Activated CD4-positive, CD25-positive, alpha-beta regulatory T cell treated with anti-CD3 and anti-CD28 coated beads, Interleukin-2, amount 50 U/mL, for 72 hours (primary cell): Measurements from ENCODE around the gene UNKL.

Experiments used
- DNase-seq: peaks from one replicate; pipeline ENCODE4 v3.0.0; 2021

UNKL gene

GRCh38 chr16:1374418-1375297 lies 39.8 kb downstream of the UNKL start:
- DNase-seq = no peak

- no peak for DNase-seq
These were observed 42.1 kb downstream of the UNKL start for GRCh38 chr16:1372292-1372950.

GRCh38 chr16:1371054-1371978 lies 43.2 kb downstream of the UNKL start:
- DNase-seq = no peak

- no peak for DNase-seq
These were observed 46.9 kb downstream of the UNKL start for GRCh38 chr16:1367486-1368174.

GRCh38 chr16:1366712-1367299 lies 47.7 kb downstream of the UNKL start:
- DNase-seq = no peak

- DNase-seq = no peak
These were observed 48.3 kb downstream of the UNKL start for GRCh38 chr16:1366060-1366711.

GRCh38 chr16:1364510-1364909 lies 50.0 kb downstream of the UNKL start:
- no peak for DNase-seq

- peak; percentile 72 for DNase-seq
These were observed 50.9 kb downstream of the UNKL start for GRCh38 chr16:1363501-1364041.

GRCh38 chr16:1362807-1363206 lies 51.7 kb downstream of the UNKL start:
- no peak for DNase-seq

GRCh38 chr16:1361685-1362360 lies 52.7 kb downstream of the UNKL start:
- DNase-seq = no peak

- no peak for DNase-seq
These were observed 56.5 kb downstream of the UNKL start for GRCh38 chr16:1357906-1358566.

GRCh38 chr16:1356061-1356900 lies 58.2 kb downstream of the UNKL start:
- DNase-seq = no peak

- no peak for DNase-seq
These were observed 58.9 kb downstream of the UNKL start for GRCh38 chr16:1355591-1355990.

- no peak for DNase-seq
These were observed 59.5 kb downstream of the UNKL start for GRCh38 chr16:1354815-1355540.

GRCh38 chr16:1351582-1352362 lies 62.7 kb downstream of the UNKL start, which contains the start of the genes GNPTG and TSR3:
Gene GNPTG, plus strand, starts transcription at chr16:1351931. Its CDS starts 35 bp downstream, at chr16:1351966.
Gene TSR3, minus strand, starts transcription at chr16:1351878. Its CDS starts 74 bp downstream, at chr16:1351804.
- DNase-seq = peak; percentile 91

GRCh38 chr16:1351215-1351581 lies 63.3 kb downstream of the UNKL start:
- no peak for DNase-seq

- no peak for DNase-seq
These were observed 63.8 kb downstream of the UNKL start for GRCh38 chr16:1350691-1351090.
